ENCODE results near the gene MYO9A. TPM values are rescaled to one million over a fixed set of nuclear protein-coding genes. Genes with fewer than 3 reads are reported as not detected.

Gene MYO9A
- total RNA-seq, 1 experiment from 2014 or later: 23.0 TPM

DNA sequence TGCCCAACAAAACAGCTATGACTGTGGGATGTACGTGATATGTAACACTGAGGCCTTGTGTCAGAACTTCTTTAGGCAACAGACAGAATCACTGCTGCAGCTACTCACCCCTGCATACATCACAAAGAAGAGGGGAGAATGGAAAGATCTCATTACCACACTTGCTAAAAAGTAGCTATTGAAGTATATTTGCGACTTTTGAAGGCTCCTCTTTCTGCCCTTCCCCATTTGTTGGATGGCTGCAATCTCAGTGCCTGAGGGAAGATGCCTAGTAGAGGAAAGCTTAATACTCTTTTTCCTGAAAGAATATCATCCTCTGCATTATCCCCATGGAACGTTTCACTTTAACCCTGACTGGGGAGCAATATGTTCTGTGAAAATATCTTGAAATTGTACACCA lies 22.1 kb upstream of the MYO9A start:
- no TSS peak for BruUV-seq (replicated peaks)

More for the DNA sequence above, 22.1 kb upstream of the MYO9A start:
- Histone ChIP-seq H3K4me2 (ENCODE audit: low read length) (no peak overlapping the region), H3K9me2 (ENCODE audit: insufficient read depth) (no peaks in the 10 kb centered on the region), H3K9ac (ENCODE audit: low read length) (no peak overlapping the region), H3K36me3 (ENCODE audit: control insufficient read depth in 1 of 2, insufficient read depth in 2 of 2, low read length in 2 of 2) (no peaks in the 10 kb centered on the region), H3K79me2 (ENCODE audit: insufficient read depth, low read length) (no peaks in the 10 kb centered on the region), H2AFZ (ENCODE audit: low read depth, low read length, poor library complexity, severe bottlenecking) (no peak overlapping the region), H3K4me1 (ENCODE audit: control insufficient read depth in 1 of 2, insufficient read depth in 2 of 2, low read length in 2 of 2) (no peaks in the 10 kb centered on the region), H4K20me1 (ENCODE audit: insufficient read depth) (no peaks in the 10 kb centered on the region), H3K4me3 (replicated peaks in 1 of 2; ENCODE audit: low read depth in 1 of 2, low read length in 2 of 2) (no peak overlapping the region), H3K27me3 (ENCODE audit: insufficient read depth, low read length) (no peaks in the 10 kb centered on the region), H3K9me3 (ENCODE audit: control insufficient read depth in 1 of 2, insufficient read depth in 1 of 2, low read depth in 1 of 2, low read length in 2 of 2) (no peaks in the 10 kb centered on the region), H3K27ac (ENCODE audit: low read depth, low read length) (no peak overlapping the region)
- ChIA-PET POLR2A (no interaction called here), CTCF (no interaction called here), RAD21 (ENCODE audit: low non-redundant PET in 1 of 2, low total read pairs in 2 of 2, uncharacterized antibody in 2 of 2, unreplicated experiment in 2 of 2) (no interaction called here)
- intact Hi-C loops (cut with micrococcal nuclease): no loop called here
- no peak for DNase-seq (ENCODE audit: low read depth, low spot score)
- TF ChIP-seq, protein P1, sequence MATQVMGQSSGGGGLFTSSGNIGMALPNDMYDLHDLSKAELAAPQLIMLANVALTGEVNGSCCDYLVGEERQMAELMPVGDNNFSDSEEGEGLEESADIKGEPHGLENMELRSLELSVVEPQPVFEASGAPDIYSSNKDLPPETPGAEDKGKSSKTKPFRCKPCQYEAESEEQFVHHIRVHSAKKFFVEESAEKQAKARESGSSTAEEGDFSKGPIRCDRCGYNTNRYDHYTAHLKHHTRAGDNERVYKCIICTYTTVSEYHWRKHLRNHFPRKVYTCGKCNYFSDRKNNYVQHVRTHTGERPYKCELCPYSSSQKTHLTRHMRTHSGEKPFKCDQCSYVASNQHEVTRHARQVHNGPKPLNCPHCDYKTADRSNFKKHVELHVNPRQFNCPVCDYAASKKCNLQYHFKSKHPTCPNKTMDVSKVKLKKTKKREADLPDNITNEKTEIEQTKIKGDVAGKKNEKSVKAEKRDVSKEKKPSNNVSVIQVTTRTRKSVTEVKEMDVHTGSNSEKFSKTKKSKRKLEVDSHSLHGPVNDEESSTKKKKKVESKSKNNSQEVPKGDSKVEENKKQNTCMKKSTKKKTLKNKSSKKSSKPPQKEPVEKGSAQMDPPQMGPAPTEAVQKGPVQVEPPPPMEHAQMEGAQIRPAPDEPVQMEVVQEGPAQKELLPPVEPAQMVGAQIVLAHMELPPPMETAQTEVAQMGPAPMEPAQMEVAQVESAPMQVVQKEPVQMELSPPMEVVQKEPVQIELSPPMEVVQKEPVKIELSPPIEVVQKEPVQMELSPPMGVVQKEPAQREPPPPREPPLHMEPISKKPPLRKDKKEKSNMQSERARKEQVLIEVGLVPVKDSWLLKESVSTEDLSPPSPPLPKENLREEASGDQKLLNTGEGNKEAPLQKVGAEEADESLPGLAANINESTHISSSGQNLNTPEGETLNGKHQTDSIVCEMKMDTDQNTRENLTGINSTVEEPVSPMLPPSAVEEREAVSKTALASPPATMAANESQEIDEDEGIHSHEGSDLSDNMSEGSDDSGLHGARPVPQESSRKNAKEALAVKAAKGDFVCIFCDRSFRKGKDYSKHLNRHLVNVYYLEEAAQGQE (IDR thresholded peaks at IDR 0.05; ENCODE audit: low read depth): no peak
- TF ChIP-seq POLR2A (IDR thresholded peaks at IDR 0.05; ENCODE audit: borderline replicate concordance, extremely low read depth, insufficient read depth, insufficient read length): no peak
- TF ChIP-seq EZH2phosphoT487 (IDR thresholded peaks at IDR 0.05; ENCODE audit: borderline replicate concordance): no peak
- no peak for TF ChIP-seq POLR2AphosphoS5 (IDR thresholded peaks at IDR 0.05; ENCODE audit: low read depth, low read length)
- TF ChIP-seq, protein P2, sequence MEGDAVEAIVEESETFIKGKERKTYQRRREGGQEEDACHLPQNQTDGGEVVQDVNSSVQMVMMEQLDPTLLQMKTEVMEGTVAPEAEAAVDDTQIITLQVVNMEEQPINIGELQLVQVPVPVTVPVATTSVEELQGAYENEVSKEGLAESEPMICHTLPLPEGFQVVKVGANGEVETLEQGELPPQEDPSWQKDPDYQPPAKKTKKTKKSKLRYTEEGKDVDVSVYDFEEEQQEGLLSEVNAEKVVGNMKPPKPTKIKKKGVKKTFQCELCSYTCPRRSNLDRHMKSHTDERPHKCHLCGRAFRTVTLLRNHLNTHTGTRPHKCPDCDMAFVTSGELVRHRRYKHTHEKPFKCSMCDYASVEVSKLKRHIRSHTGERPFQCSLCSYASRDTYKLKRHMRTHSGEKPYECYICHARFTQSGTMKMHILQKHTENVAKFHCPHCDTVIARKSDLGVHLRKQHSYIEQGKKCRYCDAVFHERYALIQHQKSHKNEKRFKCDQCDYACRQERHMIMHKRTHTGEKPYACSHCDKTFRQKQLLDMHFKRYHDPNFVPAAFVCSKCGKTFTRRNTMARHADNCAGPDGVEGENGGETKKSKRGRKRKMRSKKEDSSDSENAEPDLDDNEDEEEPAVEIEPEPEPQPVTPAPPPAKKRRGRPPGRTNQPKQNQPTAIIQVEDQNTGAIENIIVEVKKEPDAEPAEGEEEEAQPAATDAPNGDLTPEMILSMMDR (IDR thresholded peaks at IDR 0.05 in 2 of 3, conservative IDR thresholded peaks at IDR 0.05 in 1 of 3; ENCODE audit: borderline replicate concordance in 1 of 3, insufficient read depth in 1 of 3, low read depth in 2 of 3, low read length in 2 of 3): no peak
- TF ChIP-seq EZH2 (IDR thresholded peaks at IDR 0.05): no peak
- no peak for TF ChIP-seq SP1 (IDR thresholded peaks at IDR 0.05; ENCODE audit: low read depth)
- ATAC-seq: no peak
